NCI-H345 (cell line): ENCODE results near the gene EXOC3L2.
"Not testable (repeated sequence)": the region's sequence is repeated elsewhere in the genome, so short reads cannot be mapped to it uniquely, and the experiment has no call there.

Experiments
- DNase-seq: peaks from one replicate; lab custom pipeline; 2025; lab: John Stamatoyannopoulos, UW

The EXOC3L2 gene

DNA sequence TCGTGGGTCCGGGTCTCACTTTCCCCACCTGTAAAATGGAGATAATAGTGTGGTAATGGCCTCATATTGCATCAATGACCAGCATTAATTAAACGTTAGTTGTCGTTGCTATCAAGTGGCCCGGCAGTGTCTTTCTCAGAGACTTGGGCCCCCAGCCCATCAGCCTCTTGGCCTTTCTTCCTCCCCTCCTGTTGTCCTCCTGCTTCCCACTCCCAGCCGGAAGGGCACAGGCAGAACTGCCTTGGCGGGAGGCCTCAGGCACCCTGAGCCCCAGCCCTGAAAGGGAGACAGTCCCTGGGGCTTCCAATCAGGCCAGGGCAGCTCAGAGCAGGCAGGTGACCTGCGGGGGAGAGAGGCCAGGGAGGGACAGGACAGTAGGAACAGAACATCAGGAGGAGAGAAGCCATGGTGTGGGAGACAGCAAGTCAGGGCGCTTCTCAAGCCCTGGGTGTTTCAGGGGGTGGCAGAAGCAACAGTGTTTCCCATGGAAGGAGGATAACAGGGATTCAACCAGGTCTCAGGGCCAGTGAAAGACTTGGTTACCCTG is 10.5 kb upstream of the EXOC3L2 start:
- no peak for DNase-seq

DNA sequence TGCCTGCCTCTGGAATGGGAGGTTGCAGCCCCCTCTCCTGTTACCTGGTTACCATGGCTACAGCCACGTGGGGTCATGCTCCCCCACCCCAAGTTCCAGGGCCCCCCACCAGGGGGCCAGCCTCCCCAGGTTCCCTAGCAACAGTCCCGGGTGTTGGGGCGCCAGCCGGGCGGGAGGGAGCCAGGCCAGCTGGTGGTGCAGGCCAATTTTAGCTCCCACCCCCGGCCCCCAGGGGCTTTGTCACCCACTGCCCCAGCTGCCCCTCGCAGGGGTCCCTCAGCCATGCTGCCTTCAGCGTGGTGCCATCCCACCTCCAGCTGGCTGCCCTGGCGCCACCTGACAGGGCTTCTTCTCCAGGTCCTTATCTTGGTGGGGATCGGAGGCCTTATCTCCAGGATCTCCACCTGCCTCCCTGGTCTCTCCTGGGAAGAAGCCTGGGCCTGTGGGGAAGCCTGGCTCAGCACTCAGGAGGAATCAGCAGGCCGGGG is 8.9 kb upstream of the EXOC3L2 start:
- DNase-seq, result no peak

DNA sequence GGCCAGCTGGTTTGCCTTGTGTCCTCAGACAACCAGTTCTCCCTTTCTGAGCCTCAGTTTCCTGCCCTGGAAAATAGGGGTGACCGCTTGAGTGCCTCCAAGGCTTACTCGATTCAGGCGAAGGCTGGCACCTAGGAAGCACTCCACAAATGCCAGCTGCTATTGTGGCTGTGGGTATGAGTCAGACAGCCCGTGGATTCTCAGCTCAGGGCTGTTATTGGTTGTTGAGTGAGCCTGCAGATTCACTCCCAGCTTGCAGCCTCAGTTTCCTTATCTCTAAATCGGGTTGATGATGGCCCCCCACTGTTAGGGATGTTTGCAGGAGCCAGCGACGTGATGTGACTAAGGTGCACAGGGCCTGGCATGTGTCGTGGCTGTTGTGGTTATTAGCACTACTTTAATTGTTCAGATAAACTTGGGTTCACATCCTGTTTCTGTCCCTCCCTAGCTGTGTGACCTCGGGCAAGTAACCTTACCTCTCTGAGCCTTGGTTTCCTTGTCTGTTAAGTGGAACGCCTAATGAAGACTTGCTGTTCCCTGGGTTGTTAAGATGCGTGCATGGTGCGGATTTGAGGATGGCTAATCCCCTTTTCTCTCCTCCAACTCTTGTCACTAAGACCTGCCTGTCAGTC is 8.3 kb upstream of the EXOC3L2 start:
- DNase-seq, result no peak

DNA sequence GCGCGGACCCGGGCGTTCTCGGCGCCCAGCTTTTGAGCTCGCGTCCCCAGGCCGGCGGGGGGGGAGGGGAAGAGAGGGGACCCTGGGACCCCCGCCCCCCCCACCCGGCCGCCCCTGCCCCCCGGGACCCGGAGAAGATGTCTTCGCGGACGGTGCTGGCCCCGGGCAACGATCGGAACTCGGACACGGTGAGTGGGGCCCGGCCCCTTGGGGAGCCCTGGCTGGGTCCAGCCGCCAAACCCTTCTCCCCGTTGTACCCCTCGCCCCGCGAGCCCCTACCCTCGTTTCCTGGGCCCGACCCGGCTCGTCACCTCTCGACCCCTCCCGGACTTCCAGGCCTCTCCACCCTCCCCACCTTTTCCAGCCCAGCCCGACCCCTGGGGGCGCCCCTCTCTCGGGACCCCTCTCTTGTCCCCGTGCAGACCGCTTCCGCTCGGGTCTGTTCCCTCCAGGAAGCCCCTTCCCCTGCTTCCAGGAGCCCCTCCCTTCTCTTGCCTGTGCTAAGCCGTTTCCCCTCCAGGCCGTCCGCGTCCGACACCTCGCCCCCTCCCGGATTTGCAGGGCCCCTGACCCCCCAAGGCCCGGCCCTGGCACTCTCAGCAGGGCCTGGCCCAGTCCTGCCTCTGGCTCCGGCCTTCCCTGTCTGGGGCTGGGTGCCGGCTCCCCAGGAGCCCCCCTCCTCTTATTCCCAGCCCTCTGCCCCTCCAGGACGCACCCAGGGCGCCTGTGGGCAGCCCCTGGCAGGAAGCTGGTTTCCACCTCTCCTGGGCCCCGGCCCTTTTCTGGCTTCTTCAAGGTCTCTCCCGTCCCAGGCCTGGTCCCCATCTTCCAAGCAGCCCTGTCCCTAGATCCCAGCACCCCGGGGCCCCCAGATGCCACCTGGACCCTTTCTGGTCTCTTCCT is 6.5 kb upstream of the EXOC3L2 start:
- DNase-seq, result no peak

DNA sequence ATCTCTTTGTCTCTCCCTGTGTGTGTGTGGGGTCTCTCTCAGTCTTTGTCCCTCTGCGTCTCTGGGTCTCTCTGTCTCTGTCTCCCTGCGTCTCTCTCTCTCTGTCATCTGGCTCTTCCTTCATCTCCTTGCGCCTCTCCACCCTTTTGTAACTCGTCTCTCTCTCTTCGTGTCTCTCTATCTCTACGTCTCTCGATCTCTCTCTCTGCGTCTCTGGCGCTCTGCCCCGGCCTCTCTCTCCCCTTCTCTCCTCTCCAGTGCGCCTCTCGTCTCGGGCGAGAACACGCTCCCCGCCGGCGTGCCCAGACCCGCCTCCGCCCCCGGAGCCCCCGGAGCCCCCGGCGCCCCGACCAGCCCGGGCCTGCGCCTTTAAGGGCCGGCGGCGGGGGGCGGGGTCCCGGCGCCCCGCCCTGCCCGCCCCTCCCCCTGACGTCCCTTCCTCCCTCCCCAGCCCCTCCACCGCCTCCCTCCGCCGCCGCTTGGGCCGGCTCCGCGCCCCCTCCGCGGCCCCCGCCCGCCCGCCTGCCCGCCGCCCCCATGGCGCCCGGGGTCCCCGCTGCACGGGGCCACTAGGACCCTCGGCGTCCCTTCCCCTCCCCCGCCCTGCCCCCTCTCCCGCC is 5.7 kb upstream of the EXOC3L2 start, which contains the start of gene MARK4:
Gene MARK4 (plus strand): TSS at position 440 of the 620 bp plus-strand sequence. CDS start 318 bp downstream, outside the sequence.
- DNase-seq, result peak; percentile 49

DNA sequence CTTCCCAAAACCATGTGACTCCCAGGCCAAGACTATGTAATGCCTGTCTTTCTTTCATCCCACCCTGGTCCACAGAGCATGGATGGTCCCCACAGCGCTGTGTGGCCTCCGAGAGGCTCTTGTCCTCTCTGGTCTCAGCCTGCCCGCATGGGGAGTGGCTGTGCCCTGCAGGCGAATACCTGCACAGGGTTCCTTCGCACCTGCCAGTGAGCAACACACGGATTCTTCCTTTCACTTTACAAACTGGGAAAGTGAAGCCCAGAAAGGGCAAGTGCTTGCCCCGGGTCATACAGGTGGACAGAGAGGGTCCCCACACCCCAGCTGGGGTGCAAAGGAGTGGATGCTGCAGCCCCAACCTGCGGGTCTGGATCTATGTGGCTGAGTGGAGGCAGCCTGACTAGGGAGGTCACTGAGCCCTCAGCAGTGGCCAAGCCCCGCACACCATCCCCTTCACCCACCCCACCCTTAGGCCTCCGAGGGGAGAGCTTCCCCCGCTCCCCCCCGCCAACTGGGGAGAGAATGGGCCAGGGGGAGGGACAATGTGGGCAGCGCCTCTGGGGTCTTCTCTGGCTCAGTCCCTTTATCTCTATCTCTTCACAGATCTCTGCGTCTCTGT is 5.1 kb upstream of the EXOC3L2 start:
- no peak for DNase-seq

DNA sequence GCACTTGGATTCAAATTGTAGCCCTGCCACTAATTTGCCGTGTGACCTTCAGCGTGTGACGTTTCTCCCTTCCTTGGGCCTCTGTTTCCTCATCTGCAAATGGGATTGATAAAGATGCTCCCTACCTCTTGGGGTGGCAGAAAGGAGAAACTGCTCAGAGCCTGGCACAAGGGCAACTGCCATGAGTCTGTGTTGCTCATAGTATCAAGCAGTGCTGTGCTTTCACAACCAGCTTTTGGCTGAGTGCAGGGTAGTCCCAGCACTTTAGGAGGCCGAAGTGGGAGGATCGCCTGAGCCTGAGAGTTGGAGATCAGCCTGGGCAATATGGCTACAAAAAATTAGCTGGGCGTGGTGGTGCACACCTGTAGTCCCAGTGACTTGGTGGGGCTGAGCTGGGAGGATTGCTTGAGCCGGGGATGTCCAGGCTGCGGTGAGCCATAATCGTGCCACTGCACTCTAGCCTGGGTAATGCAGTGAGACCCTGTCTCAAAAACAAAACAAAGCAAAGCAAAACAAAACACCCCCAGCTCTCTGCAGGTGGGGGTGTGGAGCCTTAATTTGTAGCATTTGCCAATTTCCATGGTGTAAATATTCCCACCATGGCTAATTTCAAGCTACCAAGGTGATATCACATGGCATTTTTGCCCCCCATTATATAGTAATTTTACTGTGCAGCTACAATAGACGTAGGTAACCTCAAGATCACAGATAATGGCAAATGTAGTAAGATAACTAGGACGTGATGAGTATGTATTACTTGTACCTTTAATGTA is 4.2 kb upstream of the EXOC3L2 start:
- DNase-seq, result no peak

DNA sequence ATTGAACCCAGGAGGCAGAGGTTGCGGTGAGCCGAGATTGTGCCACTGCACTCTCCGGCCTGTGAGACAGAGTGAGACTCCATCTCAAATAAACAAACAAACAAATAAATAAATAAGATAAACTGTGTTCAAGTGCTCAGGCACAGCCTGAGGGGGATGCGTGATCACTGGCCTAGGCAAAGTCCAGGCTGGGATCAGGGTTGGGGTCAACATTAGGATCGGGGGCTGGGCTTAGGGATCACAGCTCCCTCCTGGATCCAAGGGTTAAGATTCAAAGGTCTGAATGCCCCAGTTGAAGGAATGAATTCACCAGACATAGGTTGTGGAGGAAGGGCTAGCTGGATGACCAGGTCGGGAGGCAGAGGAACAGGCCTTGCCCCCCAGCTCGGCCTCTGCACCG is 1.9 kb upstream of the EXOC3L2 start:
- no peak for DNase-seq

DNA sequence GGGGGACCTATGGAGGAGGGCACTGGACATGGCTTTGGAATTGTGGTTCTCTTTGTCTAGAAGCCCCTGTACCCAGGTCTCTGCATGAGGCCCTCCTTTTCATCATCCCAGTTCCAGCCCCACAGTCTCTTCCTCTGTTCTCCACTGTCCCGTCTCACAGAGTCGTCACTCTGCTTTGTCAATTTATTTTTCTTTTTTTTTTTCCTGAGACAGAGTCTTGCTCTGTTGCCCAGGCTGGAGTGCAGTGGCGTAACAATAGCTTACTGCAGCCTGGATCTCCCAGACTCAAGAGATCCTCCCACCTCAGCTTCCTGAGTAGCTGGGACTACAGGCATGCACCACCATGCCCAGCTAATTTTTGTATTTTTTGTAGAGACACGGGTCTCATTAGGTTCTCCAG is 619 bp upstream of the EXOC3L2 start:
- DNase-seq, result no peak

DNA sequence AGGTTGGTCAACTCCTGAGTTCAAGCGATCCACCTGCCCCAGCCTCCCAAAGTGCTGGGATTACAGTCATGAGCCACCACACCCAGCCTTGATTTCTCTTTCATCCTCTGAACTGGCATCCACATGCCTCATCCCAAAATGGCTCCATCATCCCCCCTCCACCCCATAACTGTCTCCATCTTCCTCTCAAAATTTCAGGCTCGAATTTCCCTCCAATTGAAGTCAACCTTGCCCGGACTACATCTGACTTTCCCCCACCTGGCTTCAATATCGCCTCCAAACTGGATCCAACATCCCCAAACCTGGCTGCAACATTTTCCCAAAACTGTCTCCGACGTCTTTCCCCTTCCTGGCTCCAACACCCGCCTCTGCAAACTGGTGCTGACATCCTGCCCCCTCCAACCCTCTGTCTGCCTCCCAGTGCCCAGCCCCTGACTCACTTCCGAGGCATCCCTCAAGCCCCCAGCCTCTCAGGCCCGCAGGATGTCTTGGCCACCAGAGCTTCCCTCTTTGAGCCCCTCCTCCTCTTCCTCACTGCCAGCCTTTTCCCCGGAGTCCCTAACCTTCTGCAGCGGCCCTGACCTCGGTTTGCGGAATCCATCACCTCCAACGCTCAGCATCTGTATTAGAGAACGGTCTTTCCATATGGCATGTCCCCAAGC is 943 bp downstream of the EXOC3L2 start:
- no peak for DNase-seq

DNA sequence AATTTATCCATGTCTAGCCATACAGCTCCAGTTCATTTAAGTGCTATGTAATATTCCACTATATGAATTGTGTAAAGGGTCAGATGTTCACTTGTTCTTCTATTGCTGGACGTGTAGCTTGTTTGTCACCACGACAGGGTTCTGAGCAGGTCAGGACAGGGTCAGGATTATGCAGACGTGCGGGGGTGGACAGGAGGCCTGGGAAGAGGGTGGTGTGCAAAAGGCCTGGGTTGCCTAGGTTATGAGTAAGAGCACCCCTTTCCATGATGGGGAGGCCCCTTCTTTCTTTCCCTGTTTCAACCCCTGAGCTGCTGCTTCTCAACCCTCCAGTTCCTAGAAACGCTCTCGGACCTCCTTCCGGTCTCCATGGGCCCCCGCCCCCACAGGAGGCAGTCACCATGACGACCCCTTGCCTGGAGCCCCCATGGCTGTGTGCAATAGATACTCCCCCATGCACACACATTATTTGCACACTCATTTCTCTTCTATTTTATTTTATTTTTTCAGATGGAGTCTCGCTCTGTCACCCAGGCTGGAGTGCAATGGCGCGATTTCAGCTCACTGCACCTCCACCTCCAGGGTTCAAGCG is 2.0 kb downstream of the EXOC3L2 start:
- DNase-seq, result no peak

DNA sequence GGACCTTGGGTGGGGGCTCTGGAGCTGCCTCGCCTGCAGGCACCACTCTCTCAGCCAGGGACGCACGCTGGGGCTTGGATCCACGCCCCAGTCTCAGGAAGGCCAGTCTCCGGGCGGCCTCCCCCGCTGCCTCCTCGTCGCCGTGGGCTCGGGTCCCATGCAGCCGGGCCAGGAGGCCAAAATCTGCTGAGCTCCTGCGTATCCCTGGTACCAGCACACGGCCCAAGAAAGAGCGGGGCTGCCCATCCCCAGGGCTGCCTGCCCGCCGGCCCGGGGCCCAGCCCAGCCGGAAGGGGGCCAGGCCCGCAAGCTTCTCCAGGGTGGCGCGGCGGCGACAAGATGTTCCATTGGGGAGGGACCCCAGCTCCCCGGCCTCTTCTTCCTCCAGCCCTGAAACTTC is 6.7 kb downstream of the EXOC3L2 start:
- no peak for DNase-seq

DNA sequence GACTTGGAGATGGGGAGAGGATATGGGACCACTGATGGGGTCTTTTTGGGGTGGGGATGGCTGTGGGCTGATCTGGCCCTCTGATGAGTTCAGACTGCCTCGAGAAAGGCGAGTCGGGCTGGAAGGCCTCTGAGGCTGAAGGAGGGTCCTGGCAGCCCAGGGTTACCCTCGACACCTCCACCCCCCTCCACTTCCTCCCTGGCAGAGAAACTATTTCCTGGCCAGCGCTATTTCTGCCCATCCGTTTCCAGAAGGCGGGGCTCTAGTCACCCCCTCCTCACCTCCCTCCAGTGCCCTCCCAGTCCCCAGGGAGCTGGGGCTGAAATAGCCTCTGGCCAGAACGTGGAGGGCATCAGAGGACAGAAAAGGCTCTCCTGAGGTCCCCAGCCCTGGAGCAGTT is 9.7 kb downstream of the EXOC3L2 start:
- DNase-seq, result no peak

DNA sequence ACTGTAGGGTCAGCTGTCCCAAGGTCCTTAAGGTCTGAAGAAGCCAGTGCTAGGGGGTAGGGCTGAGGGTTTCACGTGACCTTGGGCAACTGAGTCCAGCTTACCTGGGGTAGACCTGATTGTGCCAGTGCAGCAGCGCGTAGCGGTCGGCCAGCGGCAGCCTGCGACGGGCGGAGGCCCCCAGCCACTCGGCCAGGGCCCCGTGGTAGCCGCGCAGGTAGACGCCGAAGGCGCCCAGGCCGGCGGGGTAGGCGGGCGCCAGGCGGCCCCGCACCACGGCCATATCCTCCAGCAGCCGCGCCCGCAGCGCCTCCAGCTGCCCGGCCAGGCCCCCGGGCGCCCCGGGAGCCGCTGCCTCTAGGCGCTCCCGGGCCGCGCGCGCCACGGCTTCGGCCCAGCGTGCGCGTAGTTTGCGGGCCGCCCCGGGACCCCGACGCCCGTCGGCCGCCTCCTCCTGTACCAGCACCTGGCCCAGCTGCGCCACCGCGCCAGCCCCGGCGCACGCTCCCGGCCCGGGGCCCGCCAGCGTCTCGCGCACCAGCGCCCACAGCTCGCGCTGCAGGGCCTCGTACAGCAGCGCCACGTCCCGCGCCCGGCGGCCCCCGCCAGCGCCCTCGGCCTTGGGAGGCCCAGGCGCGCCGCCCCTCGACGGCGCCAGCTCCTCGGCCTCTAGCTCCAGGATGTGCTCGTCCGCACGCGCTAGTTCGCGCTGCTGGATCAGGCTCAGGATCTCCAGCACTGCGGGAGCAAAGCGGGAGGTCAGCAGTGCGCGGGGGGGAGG is 10.9 kb downstream of the EXOC3L2 start:
- no peak for DNase-seq

DNA sequence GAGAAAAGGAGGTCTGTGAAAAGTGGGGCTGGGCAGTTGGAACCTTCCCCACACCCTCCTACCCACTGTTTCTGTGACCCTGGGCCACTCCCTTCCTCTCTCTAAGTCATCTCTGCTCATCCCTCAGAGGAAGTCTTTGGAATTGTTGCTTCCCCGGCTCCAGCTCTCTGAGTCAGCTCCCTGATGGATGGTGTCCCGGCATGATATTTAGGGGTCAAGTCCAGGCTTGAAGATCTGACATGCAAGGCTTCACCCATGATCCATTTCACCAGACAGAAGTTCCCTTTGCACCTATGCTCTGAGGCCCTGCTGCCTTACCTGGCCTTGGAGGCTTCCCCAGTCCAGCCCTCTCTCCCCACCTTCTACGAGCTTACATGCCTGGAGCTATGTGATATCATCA is 13.3 kb downstream of the EXOC3L2 start:
- no peak for DNase-seq

DNA sequence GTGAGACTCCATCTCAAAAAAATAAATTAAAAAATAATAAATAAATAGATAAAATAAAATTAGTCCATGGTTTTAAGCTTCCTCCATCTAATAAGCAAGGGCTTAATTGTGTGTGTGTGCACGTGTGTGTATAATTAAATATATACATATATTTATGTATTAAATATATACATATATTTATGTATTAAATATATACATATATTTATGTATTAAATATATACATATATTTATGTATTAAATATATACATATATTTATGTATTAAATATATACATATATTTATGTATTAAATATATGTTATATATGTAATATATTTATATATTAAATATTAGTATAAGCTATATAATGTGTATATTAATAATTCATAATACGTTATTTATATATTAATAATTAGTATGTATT is 16.2 kb downstream of the EXOC3L2 start:
- not testable (repeated sequence) for DNase-seq

DNA sequence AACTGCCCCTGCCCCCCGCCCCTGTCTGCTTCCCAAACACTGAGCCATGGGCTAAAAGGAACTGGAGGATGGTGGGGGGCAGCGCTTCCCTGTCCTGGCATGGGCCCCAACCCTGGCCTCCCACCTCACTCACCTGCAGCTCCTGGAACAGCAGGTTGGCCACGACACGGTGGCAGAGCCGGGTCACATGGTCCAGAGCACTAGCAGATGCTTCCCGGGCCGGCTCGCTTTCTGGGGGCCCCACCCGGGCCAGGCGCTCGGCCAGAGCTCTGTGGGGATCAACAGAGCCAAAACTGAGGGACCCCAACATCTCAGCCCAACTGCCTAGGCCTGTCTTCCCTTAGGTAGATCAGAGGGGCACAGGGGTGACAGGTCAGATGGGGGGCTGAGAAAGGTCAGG is 20.6 kb downstream of the EXOC3L2 start:
- no peak for DNase-seq

DNA sequence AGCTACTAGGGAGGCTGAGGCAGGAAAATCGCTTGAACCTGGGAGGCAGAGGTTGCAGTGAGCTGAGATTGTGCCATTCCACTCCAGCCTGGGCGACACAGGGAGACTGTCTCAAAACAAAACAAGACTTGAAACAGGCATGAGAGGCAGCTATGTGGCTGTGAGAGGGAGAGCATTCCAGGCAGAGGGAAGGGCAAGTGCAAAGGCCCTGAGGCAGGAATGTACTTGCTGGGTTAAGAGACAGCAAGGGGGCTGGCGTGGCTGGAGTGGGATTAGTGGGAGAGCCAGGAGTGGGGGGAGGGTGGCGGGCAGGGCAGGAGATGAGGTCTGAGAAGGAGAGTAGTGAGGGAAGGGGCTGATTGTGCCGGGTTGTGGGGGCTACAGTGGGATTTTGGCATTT is 21.3 kb downstream of the EXOC3L2 start:
- DNase-seq, result no peak

DNA sequence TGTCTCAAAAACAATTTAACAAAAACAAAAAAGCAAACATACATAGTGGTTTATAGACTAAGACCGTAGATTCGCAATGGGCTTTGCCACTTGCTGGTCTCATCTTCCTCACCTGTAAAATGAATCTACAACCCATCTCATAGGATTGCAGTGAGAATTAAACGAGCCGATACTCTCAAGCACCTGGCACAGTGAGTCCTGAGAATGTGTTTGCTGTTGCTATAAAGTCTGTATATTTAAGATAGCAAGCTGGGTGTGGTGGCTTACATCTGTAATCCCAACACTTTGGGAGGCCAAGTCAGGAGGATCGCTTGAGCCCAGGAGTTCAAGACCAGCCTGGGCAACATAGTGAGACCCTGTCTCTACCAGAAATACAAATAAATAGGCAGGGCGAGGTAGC is 22.5 kb downstream of the EXOC3L2 start:
- DNase-seq, result no peak
